ENCODE data around the gene PPP1R27.
"Not testable (repeated sequence)": the region's sequence is repeated elsewhere in the genome, so short reads cannot be mapped to it uniquely, and the experiment has no call there.

PPP1R27 gene

GRCh38 chr17:81844887-81845286 lies 10.0 kb upstream of the PPP1R27 start:
- Histone ChIP-seq H3K36me3 (ENCODE audit: insufficient read depth, low read length) (peaks cover 45% of the 10 kb centered on the region), H3K9me3 (ENCODE audit: low read depth, low read length) (no peaks in the 10 kb centered on the region), H3K27ac (no peak overlapping the region), H3K4me3 (no peak overlapping the region), H3K9ac (ENCODE audit: insufficient read length) (no peak overlapping the region)
- DNase-seq (ENCODE audit: low read depth, low spot score) = no peak
- no peak for TF ChIP-seq EZH2 (IDR thresholded peaks at IDR 0.05)
- TF ChIP-seq POLR2AphosphoS5 (IDR thresholded peaks at IDR 0.05; ENCODE audit: borderline replicate concordance, low read depth, low read length) = no peak
- no peak for TF ChIP-seq FOXP2 (optimal IDR thresholded peaks at IDR 0.05; ENCODE audit: control extremely low read depth, extremely low read length, insufficient read depth)

GRCh38 chr17:81844327-81844851 lies 9.5 kb upstream of the PPP1R27 start:
- no peak for DNase-seq (ENCODE audit: low read depth, low spot score)
- no peak overlapping the region for H3K4me3 ChIP-seq
- H3K9me3 ChIP-seq (ENCODE audit: low read depth, low read length) = no peaks in the 10 kb centered on the region
- TF ChIP-seq POLR2AphosphoS5 (IDR thresholded peaks at IDR 0.05; ENCODE audit: borderline replicate concordance, low read depth, low read length) (no peak), EZH2 (IDR thresholded peaks at IDR 0.05) (no peak), FOXP2 (optimal IDR thresholded peaks at IDR 0.05; ENCODE audit: control extremely low read depth, extremely low read length, insufficient read depth) (no peak)
- peaks cover 45% of the 10 kb centered on the region for H3K36me3 ChIP-seq (ENCODE audit: insufficient read depth, low read length)
- H3K27ac ChIP-seq = no peak overlapping the region
- no peak overlapping the region for H3K9ac ChIP-seq (ENCODE audit: insufficient read length)

- no peak overlapping the region for H3K4me3 ChIP-seq
- TF ChIP-seq EZH2 (IDR thresholded peaks at IDR 0.05) (no peak), FOXP2 (optimal IDR thresholded peaks at IDR 0.05; ENCODE audit: control extremely low read depth, extremely low read length, insufficient read depth) (no peak), POLR2AphosphoS5 (IDR thresholded peaks at IDR 0.05; ENCODE audit: borderline replicate concordance, low read depth, low read length) (no peak)
- peaks cover 45% of the 10 kb centered on the region for H3K36me3 ChIP-seq (ENCODE audit: insufficient read depth, low read length)
- H3K9ac ChIP-seq (ENCODE audit: insufficient read length) = no peak overlapping the region
- no peak for DNase-seq (ENCODE audit: low read depth, low spot score)
- no peak overlapping the region for H3K27ac ChIP-seq
- H3K9me3 ChIP-seq (ENCODE audit: low read depth, low read length) = no peaks in the 10 kb centered on the region
Observed at GRCh38 chr17:81843713-81844326, 9.0 kb upstream of the PPP1R27 start.

- no peak overlapping the region for H3K4me3 ChIP-seq
- no peak for DNase-seq (ENCODE audit: low read depth, low spot score)
Observed at GRCh38 chr17:81842725-81843504, 8.1 kb upstream of the PPP1R27 start.

GRCh38 chr17:81842378-81842724 lies 7.5 kb upstream of the PPP1R27 start:
- no peak for TF ChIP-seq EZH2 (IDR thresholded peaks at IDR 0.05)
- no peak for TF ChIP-seq FOXP2 (optimal IDR thresholded peaks at IDR 0.05; ENCODE audit: control extremely low read depth, extremely low read length, insufficient read depth)
- TF ChIP-seq POLR2AphosphoS5 (IDR thresholded peaks at IDR 0.05; ENCODE audit: borderline replicate concordance, low read depth, low read length) = no peak
- Histone ChIP-seq H3K4me3 (no peak overlapping the region), H3K9me3 (ENCODE audit: low read depth, low read length) (no peaks in the 10 kb centered on the region), H3K27ac (no peak overlapping the region), H3K36me3 (ENCODE audit: insufficient read depth, low read length) (peaks cover 39% of the 10 kb centered on the region), H3K9ac (ENCODE audit: insufficient read length) (no peak overlapping the region)
- no peak for DNase-seq (ENCODE audit: low read depth, low spot score)

More at GRCh38 chr17:81842725-81843504, 8.1 kb upstream of the PPP1R27 start:
- Histone ChIP-seq H3K36me3 (ENCODE audit: insufficient read depth, low read length) (peaks cover 41% of the 10 kb centered on the region), H3K27ac (no peak overlapping the region), H3K9ac (ENCODE audit: insufficient read length) (no peak overlapping the region), H3K9me3 (ENCODE audit: low read depth, low read length) (no peaks in the 10 kb centered on the region)
- no peak; the same call in 1 of the 2 replicates for TF ChIP-seq POLR2AphosphoS5 (IDR thresholded peaks at IDR 0.05; ENCODE audit: borderline replicate concordance, low read depth, low read length)
- TF ChIP-seq EZH2 (IDR thresholded peaks at IDR 0.05) = no peak
- TF ChIP-seq FOXP2 (optimal IDR thresholded peaks at IDR 0.05; ENCODE audit: control extremely low read depth, extremely low read length, insufficient read depth) = no peak

GRCh38 chr17:81841866-81842265 lies 7.0 kb upstream of the PPP1R27 start:
- no peak for TF ChIP-seq EZH2 (IDR thresholded peaks at IDR 0.05)
- TF ChIP-seq FOXP2 (optimal IDR thresholded peaks at IDR 0.05; ENCODE audit: control extremely low read depth, extremely low read length, insufficient read depth) = no peak
- TF ChIP-seq POLR2AphosphoS5 (IDR thresholded peaks at IDR 0.05; ENCODE audit: borderline replicate concordance, low read depth, low read length) = no peak
- no peaks in the 10 kb centered on the region for H3K9me3 ChIP-seq (ENCODE audit: low read depth, low read length)
- no peak overlapping the region for H3K4me3 ChIP-seq
- H3K36me3 ChIP-seq (ENCODE audit: insufficient read depth, low read length) = peaks cover 34% of the 10 kb centered on the region
- H3K9ac ChIP-seq (ENCODE audit: insufficient read length) = no peak overlapping the region
- DNase-seq (ENCODE audit: low read depth, low spot score) = no peak
- H3K27ac ChIP-seq = no peak overlapping the region

- no peak overlapping the region for H3K27ac ChIP-seq
- no peak overlapping the region for H3K9ac ChIP-seq (ENCODE audit: insufficient read length)
- H3K4me3 ChIP-seq = no peak overlapping the region
- no peak for DNase-seq (ENCODE audit: low read depth, low spot score)
- TF ChIP-seq POLR2AphosphoS5 (IDR thresholded peaks at IDR 0.05; ENCODE audit: borderline replicate concordance, low read depth, low read length) (no peak), EZH2 (IDR thresholded peaks at IDR 0.05) (no peak), FOXP2 (optimal IDR thresholded peaks at IDR 0.05; ENCODE audit: control extremely low read depth, extremely low read length, insufficient read depth) (no peak)
- peaks cover 27% of the 10 kb centered on the region; the same call in 1 of the 2 replicates for H3K36me3 ChIP-seq (ENCODE audit: insufficient read depth, low read length)
- H3K9me3 ChIP-seq (ENCODE audit: low read depth, low read length) = no peaks in the 10 kb centered on the region
Observed at GRCh38 chr17:81840826-81841778, 6.3 kb upstream of the PPP1R27 start.

- H3K4me3 ChIP-seq, H3K27ac ChIP-seq: not testable (repeated sequence)
Observed at GRCh38 chr17:81840059-81840458, 5.2 kb upstream of the PPP1R27 start.

More at GRCh38 chr17:81840059-81840458, 5.2 kb upstream of the PPP1R27 start:
- H3K9me3 ChIP-seq (ENCODE audit: low read depth, low read length); DNase-seq (ENCODE audit: low read depth, low spot score); H3K9ac ChIP-seq (ENCODE audit: insufficient read length): not testable (repeated sequence)
- peaks cover 17% of the 10 kb centered on the region; the same call in 1 of the 2 replicates for H3K36me3 ChIP-seq (ENCODE audit: insufficient read depth, low read length)

Data from SK-N-MC (cell line).